ENCODE results near the gene HIKESHI.

Gene HIKESHI

DNA sequence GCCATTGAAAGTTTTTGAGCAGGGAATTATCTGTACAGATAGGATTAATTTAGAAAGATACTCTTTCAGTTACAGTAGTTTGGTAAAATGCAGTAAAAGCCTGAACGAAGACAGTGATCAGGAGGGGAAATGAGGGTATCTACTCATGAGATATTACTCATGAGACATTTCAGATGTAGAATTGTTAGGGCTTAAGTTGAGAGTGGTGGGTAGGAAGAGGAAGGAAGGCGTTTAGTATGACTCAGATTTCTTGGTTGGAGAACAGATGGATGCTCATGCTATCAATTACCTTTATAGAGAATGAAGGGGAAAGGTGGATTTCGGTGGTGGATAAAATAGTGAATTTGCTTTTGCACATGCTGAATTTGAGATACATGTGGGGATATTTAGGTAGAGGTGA, 88.4 kb downstream of the HIKESHI start:
- Histone ChIP-seq H3K9me3 (ENCODE audit: severe bottlenecking) (no peaks in the 10 kb centered on the region), H3K27ac (no peak overlapping the region), H3K36me3 (no peaks in the 10 kb centered on the region), H3K4me3 (ENCODE audit: low read depth, low read length) (no peak overlapping the region), H3K27me3 (ENCODE audit: insufficient read depth, low read depth, severe bottlenecking) (no peaks in the 10 kb centered on the region)
- DNase-seq, result no peak
- TF ChIP-seq, protein P1, sequence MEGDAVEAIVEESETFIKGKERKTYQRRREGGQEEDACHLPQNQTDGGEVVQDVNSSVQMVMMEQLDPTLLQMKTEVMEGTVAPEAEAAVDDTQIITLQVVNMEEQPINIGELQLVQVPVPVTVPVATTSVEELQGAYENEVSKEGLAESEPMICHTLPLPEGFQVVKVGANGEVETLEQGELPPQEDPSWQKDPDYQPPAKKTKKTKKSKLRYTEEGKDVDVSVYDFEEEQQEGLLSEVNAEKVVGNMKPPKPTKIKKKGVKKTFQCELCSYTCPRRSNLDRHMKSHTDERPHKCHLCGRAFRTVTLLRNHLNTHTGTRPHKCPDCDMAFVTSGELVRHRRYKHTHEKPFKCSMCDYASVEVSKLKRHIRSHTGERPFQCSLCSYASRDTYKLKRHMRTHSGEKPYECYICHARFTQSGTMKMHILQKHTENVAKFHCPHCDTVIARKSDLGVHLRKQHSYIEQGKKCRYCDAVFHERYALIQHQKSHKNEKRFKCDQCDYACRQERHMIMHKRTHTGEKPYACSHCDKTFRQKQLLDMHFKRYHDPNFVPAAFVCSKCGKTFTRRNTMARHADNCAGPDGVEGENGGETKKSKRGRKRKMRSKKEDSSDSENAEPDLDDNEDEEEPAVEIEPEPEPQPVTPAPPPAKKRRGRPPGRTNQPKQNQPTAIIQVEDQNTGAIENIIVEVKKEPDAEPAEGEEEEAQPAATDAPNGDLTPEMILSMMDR (IDR thresholded peaks at IDR 0.05; ENCODE audit: low read depth, low read length), result no peak

DNA sequence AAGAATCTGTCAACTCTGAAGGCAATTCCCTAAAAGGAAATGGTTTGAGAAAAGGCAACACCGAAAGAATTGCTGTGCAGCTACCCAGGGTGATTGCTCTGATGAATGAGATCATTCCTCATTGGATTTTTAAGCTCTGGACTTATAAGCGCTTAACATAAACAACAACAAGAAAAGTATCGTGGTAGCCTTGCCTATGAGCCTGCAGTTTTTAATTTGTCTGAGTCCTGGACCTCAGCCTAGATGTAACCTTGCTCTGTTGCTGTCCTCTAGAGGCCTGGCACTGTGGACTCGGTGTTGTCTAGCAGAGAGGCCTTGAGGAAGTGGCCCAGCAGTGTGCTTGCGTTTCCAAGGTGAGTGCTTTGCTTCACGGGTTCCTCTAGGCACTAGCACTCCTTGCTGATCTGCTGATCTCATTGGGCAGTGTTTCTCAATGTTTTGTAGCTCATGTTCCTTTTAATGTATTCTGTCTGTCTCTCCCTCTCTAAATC, 93.1 kb downstream of the HIKESHI start:
- Histone ChIP-seq H3K36me3 (no peaks in the 10 kb centered on the region), H3K4me3 (ENCODE audit: low read depth, low read length) (no peak overlapping the region), H3K27me3 (ENCODE audit: insufficient read depth, low read depth, severe bottlenecking) (no peaks in the 10 kb centered on the region), H3K9me3 (ENCODE audit: severe bottlenecking) (no peaks in the 10 kb centered on the region), H3K27ac (no peak overlapping the region)
- TF ChIP-seq, protein P1 (IDR thresholded peaks at IDR 0.05; ENCODE audit: low read depth, low read length), result no peak
- no peak for DNase-seq

Measured in WERI-Rb-1 (cell line).